C4-2B (cell line): Measurements from ENCODE around the gene PTOV1.
A peak's percentile ranks its signal among the peaks of the same experiment; 100 is the strongest.

Experiments used
- H3K27ac ChIP-seq: fragments of 450-650 bp; 2 replicates; pipeline ENCODE4 v1.5.1; 2017
- CTCF ChIP-seq: fragments of 450-650 bp; conservative IDR thresholded peaks from 2 replicates; pipeline ENCODE4 v1.5.1; 2017; ENCODE audit warnings: mild to moderate bottlenecking
- ZFX ChIP-seq: fragments of 450-650 bp; IDR thresholded peaks from 2 replicates; pipeline ENCODE4 v1.6.1; 2017

PTOV1 gene

GRCh38 chr19:49876422-49877019, 25.6 kb downstream of the PTOV1 start:
- TF ChIP-seq ZFX = no peak
- TF ChIP-seq CTCF = no peak
- peak overlapping the region; percentile 99 for H3K27ac ChIP-seq

GRCh38 chr19:49877020-49877878, 26.3 kb downstream of the PTOV1 start, which contains the start of the genes AKT1S1 and TBC1D17:
Gene AKT1S1 (minus strand): TSS chr19:49877355. CDS start chr19:49873295, 4,060 bp downstream.
Gene TBC1D17 (plus strand): TSS chr19:49877702. CDS start chr19:49877724, 22 bp downstream.
- H3K27ac ChIP-seq = peak within 1 kb of the TSS; percentile 99
- peak; percentile 73; the same call in 1 of the 2 replicates for TF ChIP-seq ZFX
- TF ChIP-seq CTCF = no peak

- TF ChIP-seq ZFX = no peak
- peak overlapping the region; percentile 99 for H3K27ac ChIP-seq
These were observed 27.2 kb downstream of the PTOV1 start for GRCh38 chr19:49877879-49878743.

- no peak for TF ChIP-seq ZFX
- TF ChIP-seq CTCF = no peak
- peak overlapping the region; percentile 99 for H3K27ac ChIP-seq
These were observed 27.7 kb downstream of the PTOV1 start for GRCh38 chr19:49878744-49879070.

GRCh38 chr19:49879243-49879963, 28.4 kb downstream of the PTOV1 start:
- peak overlapping the region; percentile 99; the same call in 1 of the 2 replicates for H3K27ac ChIP-seq
- TF ChIP-seq CTCF (no peak), ZFX (no peak)

GRCh38 chr19:49880162-49880869, 29.4 kb downstream of the PTOV1 start:
- H3K27ac ChIP-seq = no peak overlapping the region
- TF ChIP-seq CTCF = no peak
- TF ChIP-seq ZFX = no peak
